GM23338 (cell line): ENCODE data around the gene MLLT3.

Experiments
- CREB1 ChIP-seq: fragments of 250-450 bp; sonication (Bioruptor Pico); IDR thresholded peaks from 2 replicates; pipeline ENCODE4 v1.5.0; 2020; ENCODE audit warnings: low read depth, mild to moderate bottlenecking, moderate library complexity
- EZH2 ChIP-seq: fragments of 200-600 bp; sonication (generic); IDR thresholded peaks from one replicate; pipeline ENCODE4 v1.8.0; 2017; ENCODE audit warnings: antibody characterized with exemption, mild to moderate bottlenecking, low read depth; ENCODE audit not compliant: unreplicated experiment
- EZH2phosphoT487 ChIP-seq: fragments of 200-600 bp; sonication (generic); IDR thresholded peaks from one replicate; pipeline ENCODE4 v1.8.1; 2018; ENCODE audit warnings: antibody characterized with exemption; ENCODE audit not compliant: unreplicated experiment
- JUNB ChIP-seq: IDR thresholded peaks from one replicate; pipeline ENCODE4 v1.6.1; 2016; ENCODE audit warnings: antibody characterized with exemption; ENCODE audit not compliant: unreplicated experiment
- POLR2AphosphoS5 ChIP-seq: IDR thresholded peaks from 2 replicates; pipeline ENCODE4 v1.6.1; 2016; ENCODE audit warnings: antibody characterized with exemption, low read depth
- STAT1 ChIP-seq: IDR thresholded peaks from one replicate; pipeline ENCODE4 v1.6.1; 2016; ENCODE audit warnings: antibody characterized with exemption; ENCODE audit not compliant: unreplicated experiment
- ZNF114 ChIP-seq: fragments of 250-450 bp; sonication (Bioruptor Pico); IDR thresholded peaks from 2 replicates; pipeline ENCODE4 v1.5.0; 2020; ENCODE audit warnings: mild to moderate bottlenecking, moderate library complexity
- ZNF331 ChIP-seq: fragments of 250-450 bp; sonication (Bioruptor Pico); IDR thresholded peaks from 2 replicates; pipeline ENCODE4 v1.5.0; 2020; ENCODE audit warnings: low read depth, mild to moderate bottlenecking, moderate library complexity
- TF ChIP-seq, protein P1 (sequence below), 2 experiments: fragments of 200-600 bp in 1 of 2; sonication (generic) in 1 of 2; conservative IDR thresholded peaks; 2 replicates each; pipeline versions ENCODE4 v1.5.1 to v1.6.1; 2016 to 2017; ENCODE audit warnings: antibody characterized with exemption in 2 of 2, low read depth in 2 of 2, mild to moderate bottlenecking in 2 of 2, moderate library complexity in 1 of 2
- TF ChIP-seq, protein P2 (sequence below): IDR thresholded peaks from one replicate; pipeline ENCODE4 v1.6.1; 2018; ENCODE audit warnings: antibody characterized with exemption; ENCODE audit not compliant: unreplicated experiment
- TF ChIP-seq, protein P3 (sequence below): IDR thresholded peaks from 2 replicates; pipeline ENCODE4 v1.6.1; 2016; ENCODE audit warnings: antibody characterized with exemption

DNA sequence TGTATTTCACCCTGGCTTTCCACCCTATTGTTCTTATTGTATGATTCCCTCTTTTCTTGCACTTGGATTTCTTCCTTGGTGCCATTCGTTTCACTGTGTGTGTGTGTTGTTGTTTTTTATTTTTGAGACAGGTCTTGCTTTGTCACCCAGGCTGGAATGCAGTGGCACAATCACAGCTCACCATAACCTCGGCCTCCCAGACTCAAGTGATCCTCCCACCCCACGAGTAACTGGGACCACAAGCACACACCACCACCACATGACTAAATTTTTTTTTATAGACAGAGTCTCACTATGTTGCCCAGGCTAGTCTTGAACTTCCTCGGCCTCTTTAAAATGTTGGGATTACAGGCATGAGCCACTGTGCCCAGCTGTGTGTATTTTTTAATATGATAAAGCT is 72.0 kb downstream of the MLLT3 start:
- TF ChIP-seq, protein P1, sequence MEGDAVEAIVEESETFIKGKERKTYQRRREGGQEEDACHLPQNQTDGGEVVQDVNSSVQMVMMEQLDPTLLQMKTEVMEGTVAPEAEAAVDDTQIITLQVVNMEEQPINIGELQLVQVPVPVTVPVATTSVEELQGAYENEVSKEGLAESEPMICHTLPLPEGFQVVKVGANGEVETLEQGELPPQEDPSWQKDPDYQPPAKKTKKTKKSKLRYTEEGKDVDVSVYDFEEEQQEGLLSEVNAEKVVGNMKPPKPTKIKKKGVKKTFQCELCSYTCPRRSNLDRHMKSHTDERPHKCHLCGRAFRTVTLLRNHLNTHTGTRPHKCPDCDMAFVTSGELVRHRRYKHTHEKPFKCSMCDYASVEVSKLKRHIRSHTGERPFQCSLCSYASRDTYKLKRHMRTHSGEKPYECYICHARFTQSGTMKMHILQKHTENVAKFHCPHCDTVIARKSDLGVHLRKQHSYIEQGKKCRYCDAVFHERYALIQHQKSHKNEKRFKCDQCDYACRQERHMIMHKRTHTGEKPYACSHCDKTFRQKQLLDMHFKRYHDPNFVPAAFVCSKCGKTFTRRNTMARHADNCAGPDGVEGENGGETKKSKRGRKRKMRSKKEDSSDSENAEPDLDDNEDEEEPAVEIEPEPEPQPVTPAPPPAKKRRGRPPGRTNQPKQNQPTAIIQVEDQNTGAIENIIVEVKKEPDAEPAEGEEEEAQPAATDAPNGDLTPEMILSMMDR (conservative IDR thresholded peaks at IDR 0.05; ENCODE audit: low read depth in 2 of 2), result no peak
- TF ChIP-seq, protein P2, sequence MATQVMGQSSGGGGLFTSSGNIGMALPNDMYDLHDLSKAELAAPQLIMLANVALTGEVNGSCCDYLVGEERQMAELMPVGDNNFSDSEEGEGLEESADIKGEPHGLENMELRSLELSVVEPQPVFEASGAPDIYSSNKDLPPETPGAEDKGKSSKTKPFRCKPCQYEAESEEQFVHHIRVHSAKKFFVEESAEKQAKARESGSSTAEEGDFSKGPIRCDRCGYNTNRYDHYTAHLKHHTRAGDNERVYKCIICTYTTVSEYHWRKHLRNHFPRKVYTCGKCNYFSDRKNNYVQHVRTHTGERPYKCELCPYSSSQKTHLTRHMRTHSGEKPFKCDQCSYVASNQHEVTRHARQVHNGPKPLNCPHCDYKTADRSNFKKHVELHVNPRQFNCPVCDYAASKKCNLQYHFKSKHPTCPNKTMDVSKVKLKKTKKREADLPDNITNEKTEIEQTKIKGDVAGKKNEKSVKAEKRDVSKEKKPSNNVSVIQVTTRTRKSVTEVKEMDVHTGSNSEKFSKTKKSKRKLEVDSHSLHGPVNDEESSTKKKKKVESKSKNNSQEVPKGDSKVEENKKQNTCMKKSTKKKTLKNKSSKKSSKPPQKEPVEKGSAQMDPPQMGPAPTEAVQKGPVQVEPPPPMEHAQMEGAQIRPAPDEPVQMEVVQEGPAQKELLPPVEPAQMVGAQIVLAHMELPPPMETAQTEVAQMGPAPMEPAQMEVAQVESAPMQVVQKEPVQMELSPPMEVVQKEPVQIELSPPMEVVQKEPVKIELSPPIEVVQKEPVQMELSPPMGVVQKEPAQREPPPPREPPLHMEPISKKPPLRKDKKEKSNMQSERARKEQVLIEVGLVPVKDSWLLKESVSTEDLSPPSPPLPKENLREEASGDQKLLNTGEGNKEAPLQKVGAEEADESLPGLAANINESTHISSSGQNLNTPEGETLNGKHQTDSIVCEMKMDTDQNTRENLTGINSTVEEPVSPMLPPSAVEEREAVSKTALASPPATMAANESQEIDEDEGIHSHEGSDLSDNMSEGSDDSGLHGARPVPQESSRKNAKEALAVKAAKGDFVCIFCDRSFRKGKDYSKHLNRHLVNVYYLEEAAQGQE, result no peak
- no peak for TF ChIP-seq EZH2phosphoT487
- no peak for TF ChIP-seq CREB1
- no peak for TF ChIP-seq POLR2AphosphoS5
- TF ChIP-seq ZNF114 (CRISPR knock-in tag), result no peak
- TF ChIP-seq JUNB, result no peak
- TF ChIP-seq, protein P3, sequence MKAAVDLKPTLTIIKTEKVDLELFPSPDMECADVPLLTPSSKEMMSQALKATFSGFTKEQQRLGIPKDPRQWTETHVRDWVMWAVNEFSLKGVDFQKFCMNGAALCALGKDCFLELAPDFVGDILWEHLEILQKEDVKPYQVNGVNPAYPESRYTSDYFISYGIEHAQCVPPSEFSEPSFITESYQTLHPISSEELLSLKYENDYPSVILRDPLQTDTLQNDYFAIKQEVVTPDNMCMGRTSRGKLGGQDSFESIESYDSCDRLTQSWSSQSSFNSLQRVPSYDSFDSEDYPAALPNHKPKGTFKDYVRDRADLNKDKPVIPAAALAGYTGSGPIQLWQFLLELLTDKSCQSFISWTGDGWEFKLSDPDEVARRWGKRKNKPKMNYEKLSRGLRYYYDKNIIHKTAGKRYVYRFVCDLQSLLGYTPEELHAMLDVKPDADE, result no peak
- TF ChIP-seq EZH2, result no peak
- TF ChIP-seq ZNF331 (CRISPR knock-in tag), result no peak
- TF ChIP-seq STAT1, result no peak
